AG08396 (cell line): Measurements from ENCODE around the gene ATG2A.

ENCODE experiments used
- DNase-seq: peaks from one replicate; pipeline ENCODE4 v3.0.0; 2012; ENCODE audit warnings: low spot score, mixed read lengths

The ATG2A gene

DNA sequence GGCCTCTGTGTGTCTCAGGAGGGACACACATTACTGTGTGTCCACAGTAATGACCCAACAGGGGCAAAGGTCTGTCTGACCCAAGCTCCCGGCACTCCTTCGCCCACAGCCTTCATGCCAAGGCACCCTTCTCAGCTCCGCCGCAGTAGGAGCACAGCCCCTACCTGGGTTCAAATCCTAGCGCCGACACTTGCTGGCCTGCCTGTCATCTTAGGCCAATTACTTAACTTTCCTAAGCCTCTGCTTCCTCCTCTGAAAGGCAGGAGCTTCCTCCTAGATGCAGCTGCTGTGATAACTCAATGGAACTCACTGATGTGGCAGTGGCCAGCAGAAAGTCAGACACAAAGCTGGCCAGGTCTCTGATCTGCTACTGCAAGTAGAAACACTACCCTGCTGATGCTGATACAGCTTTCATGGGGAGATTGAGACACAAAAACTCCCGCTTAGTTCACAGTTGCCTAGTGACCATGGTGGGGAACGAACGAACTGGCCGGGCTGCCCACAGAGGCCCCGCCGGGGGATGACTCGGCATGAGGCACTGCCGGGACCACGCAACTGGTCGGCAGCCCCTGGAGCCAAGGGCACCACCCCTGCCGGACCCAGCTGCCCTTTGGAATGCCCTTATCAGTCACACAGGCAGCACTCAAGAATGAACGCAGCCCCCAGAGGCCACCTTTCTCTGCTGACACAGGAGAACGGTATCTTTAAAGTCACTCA is 46.7 kb downstream of the ATG2A start:
- peak; percentile 70 for DNase-seq

DNA sequence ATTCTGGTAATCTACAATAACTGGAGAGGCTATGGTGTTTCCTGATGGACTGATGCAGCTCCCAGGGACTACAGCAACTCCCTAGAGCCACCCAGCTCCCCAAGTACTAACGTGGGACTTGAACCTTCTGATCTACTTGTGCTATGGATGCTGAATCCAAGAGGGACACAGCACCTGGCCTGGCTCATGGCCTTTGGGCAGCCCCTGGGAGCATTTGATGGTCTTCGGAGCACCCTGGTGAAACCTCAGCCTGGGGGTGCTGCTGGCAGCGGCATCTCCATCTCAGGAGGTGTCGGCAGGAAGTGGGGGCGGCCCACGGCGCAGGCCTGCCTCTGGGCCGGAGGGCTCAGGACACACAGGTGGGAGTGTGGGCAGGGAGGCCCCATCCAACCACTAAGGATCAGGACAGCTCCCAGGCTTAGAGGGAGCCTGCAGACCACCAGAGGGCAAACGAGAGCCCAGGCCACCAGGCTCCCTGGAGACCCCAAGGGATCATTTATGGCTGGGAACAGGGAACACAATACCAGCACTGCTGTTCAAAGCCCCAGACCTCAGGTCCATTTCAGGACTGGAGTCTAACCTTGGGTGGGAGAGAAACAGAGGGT is 47.3 kb downstream of the ATG2A start:
- no peak for DNase-seq

DNA sequence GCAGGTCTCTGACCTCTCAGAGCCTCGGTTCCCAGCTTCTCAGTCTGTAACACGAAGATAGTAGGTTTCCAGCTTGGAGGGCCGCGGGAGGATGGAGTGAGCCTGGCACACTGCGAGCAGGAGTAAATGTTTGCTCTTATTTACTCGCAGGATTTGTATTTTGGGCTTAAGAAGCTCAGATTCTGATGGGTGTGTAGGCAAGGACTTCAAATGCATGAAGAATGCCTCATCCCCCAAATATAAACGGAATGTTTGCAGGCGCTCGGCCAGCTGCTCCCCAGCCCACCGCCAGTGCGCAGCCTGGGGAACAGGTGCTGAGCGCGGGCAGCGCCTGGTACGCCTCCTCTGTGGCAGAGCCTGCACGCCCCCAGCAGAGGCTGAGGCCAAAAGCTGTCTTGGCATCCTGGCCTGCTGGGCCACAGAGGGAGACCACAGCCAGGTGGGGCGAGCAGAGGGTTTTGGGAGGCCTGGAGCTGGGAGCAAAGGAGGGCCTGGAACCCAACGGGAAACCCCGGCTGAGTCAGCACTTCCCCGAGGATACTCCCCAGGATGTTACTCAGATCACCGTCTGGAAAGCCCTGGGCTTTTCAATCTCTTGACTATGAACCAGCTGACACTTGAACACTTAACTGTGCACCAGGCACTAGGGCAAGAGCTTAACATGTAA is 48.0 kb downstream of the ATG2A start:
- peak; percentile 83 for DNase-seq

DNA sequence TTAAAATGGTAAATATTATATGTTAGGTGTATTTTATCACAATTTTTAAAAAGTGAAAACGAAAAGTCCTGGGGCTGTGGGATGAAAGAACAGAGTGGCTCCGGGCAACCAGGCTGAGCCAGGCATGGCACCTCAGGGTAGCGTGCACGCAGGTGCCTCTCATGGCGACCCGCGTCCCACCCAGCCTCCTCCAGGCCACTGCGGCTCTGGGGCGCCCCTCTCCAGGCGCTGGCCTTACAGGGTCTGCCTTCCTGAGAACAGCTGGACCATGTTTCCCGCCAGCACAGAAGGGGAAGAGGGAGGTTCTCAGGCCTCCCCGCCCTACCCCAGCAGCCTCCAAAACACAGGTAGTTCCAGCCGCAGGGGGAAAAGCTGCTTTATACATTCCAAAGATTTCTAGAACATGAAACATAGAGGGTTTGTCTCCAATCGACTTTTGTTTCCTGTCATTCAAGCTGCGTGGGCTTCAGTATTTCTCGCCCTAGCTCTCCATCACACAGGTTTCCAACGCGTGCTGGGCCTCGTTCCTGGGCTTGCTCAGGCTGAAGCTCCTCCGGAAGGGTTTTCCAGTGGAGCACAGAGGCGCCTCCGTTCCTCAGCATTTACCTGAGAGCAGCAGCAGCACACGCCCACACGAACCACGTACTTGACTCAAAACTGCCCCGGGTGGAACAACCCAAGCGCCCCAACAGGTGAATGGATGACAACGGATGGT is 49.1 kb downstream of the ATG2A start:
- no peak for DNase-seq

DNA sequence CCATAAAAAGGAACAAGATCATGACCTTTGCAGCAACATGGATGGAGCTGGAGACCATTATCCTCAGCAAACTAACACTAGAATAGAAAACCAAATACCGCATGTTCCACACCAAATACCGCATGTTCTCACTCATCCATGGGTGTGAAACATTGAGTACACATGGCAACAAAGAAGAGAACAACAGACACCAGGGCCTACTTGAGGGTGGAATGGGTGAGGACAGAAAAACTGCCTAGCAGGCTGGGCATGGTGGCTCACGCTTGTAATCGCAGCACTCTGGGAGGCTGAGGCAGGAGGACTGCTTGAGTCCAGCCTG is 50.9 kb downstream of the ATG2A start:
- no peak for DNase-seq

DNA sequence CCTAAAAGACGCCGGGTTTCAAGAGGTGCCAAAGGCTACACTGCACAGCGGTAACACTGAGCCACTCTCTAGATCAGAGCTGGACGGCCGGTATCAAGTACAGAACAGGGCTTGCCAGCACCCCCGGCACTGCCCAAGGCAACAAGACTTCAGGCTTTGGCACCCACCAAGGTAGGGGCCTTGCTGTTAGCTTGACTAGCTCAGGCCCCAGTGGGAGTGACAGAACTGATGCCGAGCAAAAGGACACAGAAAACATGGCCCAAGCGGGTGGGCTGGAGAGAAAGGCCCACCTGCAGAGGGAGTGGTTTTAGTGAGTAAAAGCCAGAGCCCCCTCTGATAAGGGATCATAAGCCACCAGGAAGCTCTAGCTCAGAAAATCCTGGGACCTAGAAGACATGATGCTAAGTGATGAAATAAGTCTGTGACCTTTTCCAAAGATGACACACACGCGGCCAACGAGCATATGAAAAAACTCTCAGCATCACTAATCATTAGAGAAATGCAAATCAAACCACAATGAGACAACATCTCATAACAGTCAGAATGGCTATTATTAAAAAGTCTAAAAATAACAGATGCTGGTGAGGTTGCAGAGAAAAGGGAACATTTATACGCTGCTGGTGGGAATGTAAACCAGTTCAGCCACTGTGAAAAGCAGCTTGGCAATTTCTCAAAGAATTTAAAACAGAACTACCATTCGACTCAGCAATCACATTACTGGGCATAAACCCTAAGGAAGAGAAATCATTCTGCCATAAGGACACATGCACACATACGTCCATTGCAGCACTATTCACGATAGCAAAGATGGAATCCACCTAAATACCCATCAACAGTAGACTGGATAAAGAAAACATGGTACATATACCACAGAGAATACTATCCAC is 51.5 kb downstream of the ATG2A start:
- peak; percentile 62 for DNase-seq

DNA sequence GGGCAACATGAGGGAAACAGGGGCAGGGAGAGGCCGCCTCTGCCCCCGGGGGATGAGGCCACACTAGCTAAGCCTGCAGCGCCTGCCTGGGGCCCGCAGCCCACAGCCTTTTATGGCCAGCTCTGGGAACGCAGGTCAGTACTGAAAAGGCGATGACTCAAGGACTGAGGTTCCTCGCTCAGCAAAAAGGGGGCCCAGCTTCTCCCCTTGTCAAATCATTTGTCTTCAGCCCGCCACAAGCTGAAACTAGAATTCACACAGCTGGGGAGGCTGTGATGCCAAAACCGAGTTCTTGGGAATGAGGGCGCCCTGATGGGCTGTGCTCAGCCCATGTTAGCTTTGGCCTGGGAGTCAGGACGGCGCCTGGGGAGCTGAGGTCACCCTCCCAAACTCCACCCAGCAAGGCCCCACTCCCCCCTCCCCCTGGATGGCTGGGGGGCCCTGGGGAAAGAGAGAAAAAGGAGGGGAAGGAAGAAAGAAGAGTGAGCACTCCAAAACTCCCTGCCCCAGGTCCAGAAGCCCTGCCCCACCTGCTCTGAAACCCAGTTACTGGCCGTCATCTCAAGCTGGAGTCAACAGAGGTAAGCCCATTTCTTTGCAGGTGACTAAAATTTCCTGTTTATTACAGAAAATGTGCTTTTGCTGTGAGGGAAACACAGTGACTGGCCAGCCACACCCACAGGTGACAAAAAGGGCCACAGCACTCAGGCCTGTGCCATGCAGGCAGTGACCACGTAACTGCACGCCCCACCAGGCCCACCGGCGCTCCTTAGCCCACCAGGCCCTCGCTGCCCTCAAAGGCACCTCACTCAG is 52.3 kb downstream of the ATG2A start:
- DNase-seq = peak; percentile 86

DNA sequence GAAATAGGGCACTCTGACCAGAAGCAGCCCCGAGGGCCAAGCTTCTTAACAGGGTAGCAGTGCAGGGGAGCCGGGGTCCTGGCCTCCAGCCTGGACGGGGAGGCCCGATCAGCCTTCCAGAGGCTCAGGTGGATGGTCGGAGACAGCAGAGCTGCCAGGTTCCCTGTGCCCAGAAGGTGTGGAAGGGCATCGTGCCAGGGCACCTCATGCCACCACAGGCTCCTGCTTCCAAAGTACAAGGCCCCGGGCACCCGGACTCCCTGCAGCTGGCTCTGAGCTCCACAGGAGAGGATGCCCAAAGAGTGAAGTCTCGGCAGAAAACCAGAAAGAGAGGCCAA is 52.9 kb downstream of the ATG2A start:
- no peak for DNase-seq

DNA sequence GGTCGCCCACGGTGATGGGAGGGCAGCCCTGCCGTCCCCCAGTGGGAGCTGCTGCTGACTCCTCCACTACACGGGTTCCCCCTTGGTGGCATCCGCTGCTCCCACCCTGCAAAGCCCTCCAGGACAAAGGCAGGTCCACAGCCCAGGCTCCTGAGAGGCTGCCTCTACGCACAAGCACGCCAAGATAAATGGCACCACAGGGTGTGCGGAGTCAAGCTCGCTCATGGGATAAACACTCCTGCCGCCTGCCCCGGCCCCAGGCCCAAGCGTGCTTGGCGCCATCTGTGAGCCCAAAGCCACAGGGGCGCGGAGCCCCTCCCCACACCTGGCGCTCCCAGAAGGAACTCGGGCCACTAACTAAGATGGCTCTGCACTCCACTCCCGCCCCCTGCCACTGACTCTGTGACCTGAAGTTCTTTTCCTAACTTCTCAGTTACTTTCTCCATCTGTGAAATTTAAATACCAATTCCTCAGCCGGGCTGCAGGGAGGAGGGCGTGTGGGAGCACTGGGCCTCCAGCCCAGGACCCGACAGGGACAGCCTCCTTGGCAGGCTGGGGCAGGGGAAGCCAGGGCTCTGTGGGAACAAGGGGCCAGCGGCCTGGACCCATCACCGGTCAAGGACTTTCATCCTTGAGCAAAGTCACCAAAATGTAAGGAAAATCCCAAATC is 53.5 kb downstream of the ATG2A start:
- DNase-seq = no peak

DNA sequence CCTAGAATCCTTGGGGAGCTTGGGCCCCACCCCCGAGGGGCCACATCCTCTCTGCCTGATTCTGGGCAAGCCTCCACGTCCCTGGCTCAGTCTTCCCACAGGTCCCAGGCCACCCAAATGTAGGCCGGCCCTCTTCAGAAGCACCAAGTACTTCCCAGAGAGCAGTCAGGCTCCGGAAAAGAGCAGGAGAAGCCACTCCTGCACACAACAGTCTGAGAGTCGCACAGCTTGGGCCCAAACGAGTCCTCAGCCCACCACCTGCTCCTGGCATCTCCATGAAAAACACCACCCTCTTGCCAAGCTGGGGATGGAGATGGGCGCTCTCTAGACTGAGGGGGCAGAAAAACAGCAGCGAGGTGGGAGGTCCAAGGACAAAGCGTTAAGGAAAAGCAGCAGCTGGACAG is 54.0 kb downstream of the ATG2A start:
- DNase-seq = no peak

DNA sequence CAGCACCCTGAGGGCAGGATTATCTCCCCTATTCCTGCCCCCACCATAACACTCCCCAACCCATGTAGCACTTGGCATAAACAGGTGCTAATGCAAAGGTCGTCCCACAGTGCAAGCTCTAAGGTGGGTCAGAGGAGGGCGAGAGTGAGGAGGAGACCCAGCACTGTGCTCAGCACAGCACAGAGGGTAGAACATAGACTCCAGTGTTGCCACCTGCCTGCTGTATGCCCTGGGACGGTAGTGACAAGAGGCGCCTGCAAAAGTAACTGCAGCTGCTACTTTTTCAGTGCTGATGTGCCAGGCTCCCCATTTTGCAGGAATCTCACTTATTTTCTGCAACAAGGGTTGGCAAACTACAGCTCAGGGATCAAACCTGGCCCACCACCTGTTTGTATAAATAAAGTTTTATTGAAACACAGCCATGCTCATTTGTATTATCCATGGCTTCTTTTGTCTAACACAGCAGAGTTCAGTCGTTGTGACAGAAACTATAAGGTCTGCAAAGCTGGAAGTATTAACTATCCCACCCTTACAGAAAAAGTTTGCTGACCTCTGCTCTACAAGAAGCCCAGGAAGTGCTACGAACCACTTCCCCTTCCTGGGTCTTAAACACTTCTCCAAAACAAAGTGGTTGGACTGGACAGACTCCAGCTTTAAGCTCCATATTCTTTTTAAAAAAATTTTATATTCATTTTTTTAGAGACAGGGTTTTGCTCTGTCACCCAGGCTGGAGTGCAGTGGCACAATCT is 55.6 kb downstream of the ATG2A start:
- DNase-seq = no peak

DNA sequence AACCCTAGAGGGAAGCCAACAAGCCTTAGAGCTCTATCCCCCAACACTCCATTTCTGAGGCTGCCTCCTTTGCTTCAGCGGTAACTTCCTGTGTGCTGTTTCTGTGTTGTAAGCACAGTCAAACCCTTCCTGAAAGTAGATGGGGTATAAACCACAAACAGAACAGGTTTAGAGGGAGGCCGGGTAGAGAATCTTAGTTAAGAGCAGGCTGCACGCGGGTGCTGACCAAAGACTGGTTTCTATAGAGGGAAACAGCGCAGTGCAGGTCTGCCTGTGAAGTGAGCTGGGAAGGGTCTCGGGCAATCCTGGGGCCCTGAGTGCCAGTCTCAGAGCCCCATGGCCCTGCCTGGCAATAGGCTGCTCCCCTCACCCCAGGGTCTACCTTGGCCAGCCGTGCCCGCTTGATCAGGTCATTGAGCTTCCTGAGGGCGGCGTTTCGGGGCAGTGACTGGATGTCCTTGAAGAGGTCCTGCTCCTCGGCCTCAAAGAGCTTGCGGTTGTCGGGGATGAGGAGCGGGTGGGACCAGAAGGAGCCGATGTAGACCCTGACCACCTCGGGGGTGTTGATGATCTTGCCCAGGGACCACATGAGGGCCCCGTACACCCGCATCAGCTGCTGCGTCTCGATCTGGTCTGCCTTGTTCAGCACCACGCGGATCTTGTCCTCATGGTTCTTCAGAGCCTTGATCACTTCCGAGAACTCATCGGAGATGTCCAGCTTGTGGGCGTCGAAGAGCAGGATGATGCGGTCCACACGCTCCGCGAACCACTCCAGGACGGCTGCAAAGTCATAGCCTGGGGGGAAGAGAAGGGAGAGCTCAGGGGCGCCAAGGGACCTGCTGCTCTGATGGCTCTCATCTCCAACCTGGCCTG is 57.2 kb downstream of the ATG2A start:
- no peak for DNase-seq

DNA sequence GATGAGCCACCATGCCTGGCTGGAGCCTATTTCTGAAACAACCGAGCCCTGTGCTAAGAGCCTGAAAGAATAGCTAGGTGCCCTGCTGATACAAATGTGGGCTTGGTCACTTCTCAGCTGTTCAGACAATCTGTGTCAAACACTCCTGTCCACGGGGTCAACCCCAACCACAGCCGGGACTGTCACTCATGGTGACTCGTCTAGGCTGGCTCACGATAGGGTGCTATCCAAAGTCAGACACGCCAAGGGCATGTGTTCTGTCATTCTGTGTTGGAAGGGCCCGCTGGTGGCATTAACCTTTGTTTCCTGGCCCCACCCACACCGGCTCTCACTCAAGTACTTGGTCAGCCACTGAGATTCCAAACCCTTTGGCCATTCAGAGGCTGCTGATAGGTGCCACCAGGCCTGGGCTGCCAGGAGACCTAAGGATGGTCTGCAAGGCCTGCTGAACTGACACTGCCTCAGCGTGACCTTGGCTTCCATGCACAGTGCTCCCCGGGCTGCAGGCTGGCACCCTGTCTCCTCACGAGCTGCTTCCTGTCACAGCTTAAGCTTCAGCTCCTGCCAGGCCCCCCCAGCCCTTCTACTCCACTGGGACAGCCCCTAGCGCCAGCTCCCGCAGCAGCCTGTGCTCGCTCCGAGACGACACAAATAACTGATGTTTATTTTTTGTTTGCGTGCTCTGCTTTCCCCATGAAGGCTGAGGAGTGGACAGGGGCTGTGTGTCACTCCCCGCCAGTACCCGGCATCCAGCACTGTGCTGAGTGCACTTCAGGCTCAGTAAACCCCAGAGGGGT is 58.3 kb downstream of the ATG2A start:
- DNase-seq = no peak

DNA sequence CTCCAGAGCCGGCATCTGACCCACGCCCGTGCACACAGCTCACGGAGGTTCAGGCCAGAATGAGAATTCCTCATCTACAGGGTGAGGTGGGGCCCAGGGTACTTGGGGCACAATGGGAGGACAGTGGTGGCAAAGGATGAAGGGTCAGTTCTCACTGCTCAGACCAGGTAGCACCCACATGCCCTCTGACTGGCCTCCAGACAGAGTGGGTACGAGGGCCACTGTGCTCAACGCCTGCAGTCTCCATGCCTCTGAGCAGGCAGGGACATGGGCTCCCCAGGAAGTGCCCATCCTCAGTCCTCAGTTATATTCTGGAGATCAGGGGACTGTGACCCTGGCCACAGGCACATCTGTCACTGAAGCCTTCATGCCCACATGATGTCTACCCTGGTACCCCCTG is 59.5 kb downstream of the ATG2A start:
- DNase-seq = no peak

DNA sequence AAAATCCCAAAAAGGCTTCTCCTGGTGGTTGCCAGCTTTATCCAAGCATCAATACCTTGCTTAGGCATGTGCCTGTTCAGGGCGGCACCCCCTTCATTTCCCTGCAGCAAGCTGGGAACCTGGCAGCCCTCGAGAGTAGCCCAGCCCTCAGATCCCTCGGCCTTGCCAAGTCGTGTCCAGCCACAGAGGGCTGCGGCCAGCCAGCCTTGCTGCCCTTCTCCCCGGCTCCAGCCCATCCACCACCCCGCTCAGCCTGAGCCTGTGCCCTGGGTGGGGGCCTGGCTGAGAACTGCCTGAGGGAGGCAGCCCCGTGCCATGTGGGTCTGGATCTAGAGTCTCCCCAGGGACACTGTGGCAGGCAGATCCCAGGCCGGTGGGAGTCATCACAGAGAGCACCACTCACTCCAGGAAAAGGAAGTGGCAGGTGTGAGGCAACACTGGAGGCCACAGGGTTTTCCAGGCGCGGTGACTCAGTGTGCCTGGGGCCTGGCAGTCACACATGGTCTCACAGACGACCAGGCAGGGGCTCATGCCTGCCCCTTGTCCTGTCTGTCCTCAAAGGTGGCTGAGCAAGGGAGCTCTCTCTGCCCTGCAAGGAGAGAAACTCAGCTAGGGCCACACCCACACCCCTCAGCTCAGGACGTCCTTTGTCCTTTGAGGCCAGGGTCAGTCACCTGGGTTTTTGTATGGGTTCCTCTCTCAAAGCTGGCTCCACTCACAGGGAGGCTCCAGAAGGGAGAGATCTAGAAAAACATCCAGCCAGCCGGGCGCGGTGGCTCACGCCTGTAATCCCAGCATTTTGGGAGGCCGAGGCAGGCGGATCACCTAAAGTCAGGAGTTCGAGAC is 60.4 kb downstream of the ATG2A start:
- DNase-seq = peak; percentile 71

DNA sequence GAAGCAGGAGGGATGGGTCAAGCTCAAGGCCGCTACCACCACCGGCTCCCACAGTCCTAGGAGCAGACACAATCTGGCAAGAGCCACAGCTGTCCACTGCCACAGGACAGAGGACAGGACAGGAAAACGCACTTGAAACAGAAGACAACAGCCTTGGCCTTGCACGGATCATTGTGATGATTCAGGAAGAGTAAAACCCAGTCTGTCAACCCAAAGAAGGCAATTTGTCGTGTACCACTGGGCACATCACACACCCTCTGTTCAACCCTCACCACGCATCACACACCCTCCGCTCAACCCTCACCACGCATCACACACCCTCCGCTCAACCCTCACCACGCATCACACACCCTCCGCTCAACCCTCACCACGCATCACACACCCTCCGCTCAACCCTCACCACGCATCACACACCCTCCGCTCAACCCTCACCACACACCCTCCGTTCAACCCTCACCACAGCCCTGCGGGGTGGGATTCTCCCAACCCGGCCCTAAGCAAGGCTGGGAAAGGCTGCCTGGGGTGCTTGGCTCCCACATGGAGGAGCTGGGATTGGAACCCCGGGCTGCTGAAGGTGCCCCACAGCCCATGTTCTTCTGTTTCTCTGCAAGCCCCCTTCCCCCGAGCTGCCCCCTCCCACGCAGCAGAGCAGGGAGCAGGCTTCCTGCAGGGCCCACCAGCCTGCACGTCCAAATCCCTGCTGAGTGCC is 61.3 kb downstream of the ATG2A start:
- DNase-seq = no peak
